Keratinocyte (primary cell): ENCODE measurements around the gene STK32B.

ENCODE experiments used
- EZH2 ChIP-seq: IDR thresholded peaks from one replicate; pipeline ENCODE4 v1.6.1; 2012; ENCODE audit warnings: inconsistent platforms, mild to moderate bottlenecking, low read length, moderate library complexity
- TF ChIP-seq, protein P1 (sequence below), 3 experiments: IDR thresholded peaks in 1 of 3; conservative IDR thresholded peaks in 1 of 3; optimal IDR thresholded peaks in 1 of 3; 2 replicates in 2 of 3; 3 replicates in 1 of 3; pipeline versions ENCODE3 to v1.5.1; 2011; ENCODE audit warnings: low read length in 3 of 3, mild to moderate bottlenecking in 3 of 3, moderate library complexity in 2 of 3, control low read depth in 1 of 3, inconsistent platforms in 1 of 3; ENCODE audit not compliant: insufficient read depth in 2 of 3; ENCODE audit errors: extremely low read depth in 1 of 3

DNA sequence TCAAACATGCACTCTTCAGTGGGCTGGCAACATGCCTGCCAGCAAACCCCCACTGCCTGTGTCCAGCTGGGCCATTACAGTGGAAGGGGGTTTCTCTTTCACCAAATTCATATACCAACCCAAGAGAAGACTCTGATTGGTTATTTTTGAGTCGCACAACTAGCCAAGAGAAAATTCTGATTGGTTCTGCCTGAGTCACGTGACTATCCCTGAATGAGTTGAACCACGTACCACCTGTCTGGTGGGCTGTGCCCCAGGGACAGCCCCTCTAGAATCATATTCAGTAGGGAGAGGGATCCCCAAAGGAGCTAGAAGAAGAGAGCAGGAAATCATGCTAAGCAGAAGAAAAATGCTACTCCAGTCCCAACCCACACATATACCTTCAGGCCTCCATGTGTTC is 313.1 kb downstream of the STK32B start:
- TF ChIP-seq, protein P1, sequence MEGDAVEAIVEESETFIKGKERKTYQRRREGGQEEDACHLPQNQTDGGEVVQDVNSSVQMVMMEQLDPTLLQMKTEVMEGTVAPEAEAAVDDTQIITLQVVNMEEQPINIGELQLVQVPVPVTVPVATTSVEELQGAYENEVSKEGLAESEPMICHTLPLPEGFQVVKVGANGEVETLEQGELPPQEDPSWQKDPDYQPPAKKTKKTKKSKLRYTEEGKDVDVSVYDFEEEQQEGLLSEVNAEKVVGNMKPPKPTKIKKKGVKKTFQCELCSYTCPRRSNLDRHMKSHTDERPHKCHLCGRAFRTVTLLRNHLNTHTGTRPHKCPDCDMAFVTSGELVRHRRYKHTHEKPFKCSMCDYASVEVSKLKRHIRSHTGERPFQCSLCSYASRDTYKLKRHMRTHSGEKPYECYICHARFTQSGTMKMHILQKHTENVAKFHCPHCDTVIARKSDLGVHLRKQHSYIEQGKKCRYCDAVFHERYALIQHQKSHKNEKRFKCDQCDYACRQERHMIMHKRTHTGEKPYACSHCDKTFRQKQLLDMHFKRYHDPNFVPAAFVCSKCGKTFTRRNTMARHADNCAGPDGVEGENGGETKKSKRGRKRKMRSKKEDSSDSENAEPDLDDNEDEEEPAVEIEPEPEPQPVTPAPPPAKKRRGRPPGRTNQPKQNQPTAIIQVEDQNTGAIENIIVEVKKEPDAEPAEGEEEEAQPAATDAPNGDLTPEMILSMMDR (optimal IDR thresholded peaks at IDR 0.05 in 1 of 3, IDR thresholded peaks at IDR 0.05 in 1 of 3, conservative IDR thresholded peaks at IDR 0.05 in 1 of 3; ENCODE audit: extremely low read depth in 1 of 3, insufficient read depth in 2 of 3, low read length in 3 of 3): no peak
- TF ChIP-seq EZH2: no peak
